Femur (tissue), 1 donor: ENCODE results near the gene CNTN6.

Experiments used
- DNase-seq: peaks from one replicate; pipeline ENCODE4 v3.0.0-alpha.2; 2017

Gene CNTN6

DNA sequence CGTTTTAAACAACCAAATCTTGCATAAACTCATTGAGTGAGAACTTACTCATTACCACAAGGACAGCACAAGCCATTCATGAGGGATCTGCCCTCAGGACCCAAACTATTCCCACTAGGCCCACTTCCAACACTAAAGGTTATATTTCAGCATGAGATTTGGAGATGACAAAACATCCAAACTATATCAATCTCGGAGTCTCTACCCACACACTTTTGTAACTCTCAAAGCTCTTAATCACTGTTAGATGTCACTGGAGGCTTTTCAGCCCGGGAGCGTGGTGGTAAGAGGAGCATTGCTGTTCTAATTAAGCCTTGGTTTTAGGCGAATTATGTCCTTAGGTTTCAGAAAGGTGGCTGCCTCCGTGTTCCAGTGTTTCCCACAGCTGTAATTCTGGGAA lies 86.3 kb downstream of the CNTN6 start:
- DNase-seq = no peak

DNA sequence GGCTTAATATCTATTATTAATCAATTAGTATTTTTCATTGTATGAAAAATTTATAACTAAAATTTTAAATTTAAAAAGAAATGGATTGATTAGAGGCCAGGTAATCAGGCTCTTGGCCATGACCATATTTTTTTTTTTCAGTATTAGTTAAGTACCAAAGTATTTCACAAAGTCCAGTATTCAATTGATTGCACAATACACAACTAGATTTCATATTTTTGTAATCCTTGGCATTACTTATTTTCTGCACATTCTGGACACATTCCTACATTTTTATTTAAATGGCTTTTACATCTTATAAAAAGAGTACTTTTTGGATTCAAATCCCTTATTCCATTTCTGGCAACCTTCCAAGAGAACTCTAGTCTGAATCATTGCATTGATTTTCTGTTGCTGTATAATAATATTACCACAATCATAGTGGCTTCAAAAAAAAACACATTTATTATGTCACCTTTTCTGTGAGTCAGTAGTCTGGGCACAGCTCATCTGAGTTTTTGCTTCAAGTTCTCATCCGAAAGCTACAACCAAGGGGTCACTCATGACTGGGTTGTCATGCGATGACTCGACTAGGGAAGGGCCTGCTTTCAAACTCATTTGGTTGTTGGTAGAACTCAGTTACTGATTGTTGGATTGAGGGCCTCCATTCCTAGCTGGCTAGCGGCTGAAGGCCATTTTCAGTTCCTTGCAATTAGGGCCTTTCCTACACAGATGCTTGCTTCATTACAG lies 90.7 kb downstream of the CNTN6 start:
- DNase-seq = no peak

DNA sequence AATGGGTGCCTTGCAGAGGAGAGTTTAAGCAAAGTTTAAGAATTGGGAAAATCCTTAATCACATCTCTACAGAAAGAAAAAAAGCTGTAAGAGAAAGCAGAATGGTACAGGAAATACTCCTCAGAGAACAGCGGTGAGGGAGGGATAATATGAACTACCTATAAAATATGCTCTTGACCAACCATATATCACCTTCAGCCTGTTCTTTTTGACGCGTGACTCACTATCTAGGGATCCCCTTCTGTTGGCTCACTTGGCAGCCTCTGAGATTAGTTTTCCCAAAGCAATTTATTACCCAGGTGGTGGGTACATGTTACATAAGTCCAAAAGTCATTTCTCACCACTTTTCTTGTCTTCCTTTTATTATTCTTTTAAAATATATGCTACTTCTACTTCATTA lies 97.7 kb downstream of the CNTN6 start:
- no peak for DNase-seq

DNA sequence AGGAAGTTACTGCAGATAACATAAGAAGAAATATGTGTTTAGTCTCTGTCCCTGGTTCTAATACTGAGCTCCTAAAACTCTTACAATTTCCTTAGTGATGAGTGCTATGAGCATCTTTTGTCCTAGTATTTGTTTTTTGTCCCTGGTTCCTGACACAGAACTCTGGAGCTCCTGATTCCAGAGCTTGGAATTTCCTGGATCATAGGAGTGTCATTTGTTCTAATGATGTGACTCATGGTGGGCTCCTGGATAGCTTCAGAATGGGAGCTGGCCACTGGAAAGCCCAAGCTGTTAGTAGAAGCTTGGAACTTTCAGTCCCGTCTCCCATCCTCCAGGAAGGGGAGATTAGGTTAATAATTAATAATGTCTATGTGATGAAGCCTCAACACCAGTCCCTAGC lies 98.2 kb downstream of the CNTN6 start:
- DNase-seq = no peak

GRCh38 chr3:1195947-1196346 lies 103.1 kb downstream of the CNTN6 start:
- no peak for DNase-seq

- DNase-seq = no peak
These were observed 104.2 kb downstream of the CNTN6 start for GRCh38 chr3:1197051-1197450.

DNA sequence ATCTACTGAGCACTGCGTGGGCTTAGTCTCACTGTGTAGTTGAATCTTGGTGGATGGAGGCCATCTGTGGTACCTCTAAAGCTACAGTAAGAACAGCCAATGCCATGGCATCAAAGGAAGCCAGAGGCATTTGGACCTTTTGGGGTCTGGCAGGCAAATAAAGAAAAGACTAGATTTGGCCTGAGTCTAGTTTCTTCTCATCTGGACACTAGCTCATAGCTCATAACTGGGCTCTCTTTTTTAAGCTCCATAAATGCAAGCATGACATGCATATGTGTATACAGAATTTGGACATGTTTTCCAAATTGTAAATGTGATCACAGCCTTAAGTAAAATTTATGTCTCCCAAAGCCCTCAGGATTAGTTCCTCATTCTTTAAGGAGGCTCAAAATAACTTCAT lies 107.5 kb downstream of the CNTN6 start:
- DNase-seq = no peak

DNA sequence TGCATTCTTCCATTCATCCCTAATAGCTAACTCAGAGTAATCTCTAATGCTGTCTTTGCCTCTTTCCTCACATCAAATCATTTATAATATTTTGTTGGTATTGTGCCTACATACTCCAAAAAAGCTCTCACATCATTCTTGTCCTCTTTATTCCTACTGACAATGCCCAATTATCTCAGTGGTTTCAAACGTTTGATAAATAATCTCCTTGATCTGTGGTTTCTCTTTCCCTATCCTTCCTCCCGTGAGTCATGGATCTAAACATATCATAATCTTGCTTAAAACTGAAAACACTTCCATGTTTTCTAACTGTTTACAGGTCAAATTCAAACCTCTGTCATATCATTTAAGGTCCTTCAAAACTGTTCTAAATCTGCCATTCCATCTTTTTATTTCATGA lies 115.1 kb downstream of the CNTN6 start:
- no peak for DNase-seq

GRCh38 chr3:1214933-1215332 lies 122.1 kb downstream of the CNTN6 start:
- DNase-seq = no peak

- no peak for DNase-seq
These were observed 124.0 kb downstream of the CNTN6 start for GRCh38 chr3:1216856-1217255.

GRCh38 chr3:1227111-1227510 lies 134.3 kb downstream of the CNTN6 start:
- DNase-seq = no peak

- no peak for DNase-seq
These were observed 135.5 kb downstream of the CNTN6 start for GRCh38 chr3:1228289-1228688.

DNA sequence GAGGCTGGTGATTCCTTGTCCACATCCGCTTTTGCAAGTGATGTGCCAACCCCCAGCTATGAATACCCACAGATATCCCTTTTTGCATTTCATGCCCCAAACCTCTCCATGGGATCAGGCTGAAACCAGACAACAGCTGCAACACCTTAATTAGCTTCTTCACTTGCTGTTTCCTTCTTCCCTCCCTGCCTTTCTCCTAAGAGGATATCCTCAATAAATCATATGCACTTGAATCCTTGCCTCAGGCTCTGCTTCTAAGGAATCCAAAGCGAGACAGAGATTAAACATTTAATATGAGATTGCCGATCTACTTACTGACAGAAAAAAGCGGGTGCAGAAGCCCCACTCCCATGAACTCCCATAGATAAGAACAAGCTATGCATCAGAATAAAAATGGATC lies 138.1 kb downstream of the CNTN6 start:
- DNase-seq = no peak

- no peak for DNase-seq
These were observed 139.5 kb downstream of the CNTN6 start for GRCh38 chr3:1232276-1232675.

DNA sequence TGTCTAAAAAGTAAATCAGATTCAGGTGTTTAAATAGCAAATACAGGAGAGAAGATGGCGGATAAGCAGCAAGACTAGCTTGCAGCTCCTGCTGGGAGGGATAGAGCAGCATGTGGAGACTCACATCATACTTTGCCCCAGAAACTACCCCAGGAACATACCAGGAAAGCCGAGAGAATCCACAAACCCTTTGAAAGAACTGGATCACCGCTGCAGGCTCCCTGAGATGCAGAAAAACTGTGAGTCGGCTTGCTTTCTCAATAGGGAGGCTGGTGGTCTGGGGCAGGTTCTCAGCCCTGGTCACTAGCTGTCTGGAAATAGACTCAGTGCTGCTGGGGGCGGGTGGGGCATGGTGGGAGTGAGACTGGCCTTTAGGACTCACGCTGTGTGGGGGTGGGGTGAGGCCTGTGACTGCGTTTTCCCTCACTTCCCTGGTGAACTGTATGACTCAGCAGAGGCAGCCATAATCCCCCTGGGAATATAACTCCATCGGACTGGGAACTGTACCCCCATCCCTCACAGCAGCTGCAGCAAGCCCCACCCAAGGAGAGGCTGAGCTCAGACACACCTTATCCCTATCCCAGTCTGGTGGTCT lies 142.8 kb downstream of the CNTN6 start:
- DNase-seq = no peak

- DNase-seq = no peak
These were observed 158.6 kb downstream of the CNTN6 start for GRCh38 chr3:1251282-1252060.

- no peak for DNase-seq
These were observed 159.2 kb downstream of the CNTN6 start for GRCh38 chr3:1252061-1252430.

DNA sequence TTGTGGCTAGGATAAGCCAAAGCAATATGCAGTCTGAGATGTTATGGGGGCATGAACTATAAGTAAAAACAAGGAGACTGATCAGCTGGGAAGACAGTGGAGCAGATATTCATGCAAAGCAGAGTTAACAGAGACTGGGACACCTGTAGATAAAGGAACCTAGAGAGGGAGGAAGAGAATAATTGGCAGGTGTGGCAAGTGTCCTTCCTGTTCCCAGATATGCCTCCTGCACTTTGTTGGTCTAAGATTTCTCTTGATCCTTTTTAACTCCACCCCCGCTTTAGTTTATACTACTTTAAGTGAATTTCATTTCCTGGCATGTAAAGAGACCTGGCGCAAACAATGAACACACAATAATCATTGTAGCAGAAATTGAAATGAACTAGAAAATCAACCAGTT lies 169.4 kb downstream of the CNTN6 start:
- DNase-seq = no peak

DNA sequence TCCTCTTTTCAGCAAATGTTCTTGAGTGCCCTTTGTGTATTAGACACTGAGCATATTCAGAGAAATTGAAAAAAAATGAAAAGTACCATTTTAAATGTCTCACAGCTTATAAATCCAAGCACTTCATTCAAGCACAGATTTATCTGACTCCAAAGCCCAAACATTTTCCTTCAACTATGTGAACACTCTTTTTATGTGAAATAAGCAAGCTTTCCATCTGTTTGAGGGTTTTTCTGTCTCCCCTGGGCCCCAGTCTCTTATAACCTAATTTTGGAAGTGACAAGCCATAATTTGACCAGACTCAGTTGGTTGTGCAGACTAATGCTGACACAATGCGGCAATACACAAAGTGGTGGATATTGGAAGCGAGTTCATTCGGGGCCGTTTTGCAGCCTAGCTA lies 170.3 kb downstream of the CNTN6 start:
- DNase-seq = no peak

DNA sequence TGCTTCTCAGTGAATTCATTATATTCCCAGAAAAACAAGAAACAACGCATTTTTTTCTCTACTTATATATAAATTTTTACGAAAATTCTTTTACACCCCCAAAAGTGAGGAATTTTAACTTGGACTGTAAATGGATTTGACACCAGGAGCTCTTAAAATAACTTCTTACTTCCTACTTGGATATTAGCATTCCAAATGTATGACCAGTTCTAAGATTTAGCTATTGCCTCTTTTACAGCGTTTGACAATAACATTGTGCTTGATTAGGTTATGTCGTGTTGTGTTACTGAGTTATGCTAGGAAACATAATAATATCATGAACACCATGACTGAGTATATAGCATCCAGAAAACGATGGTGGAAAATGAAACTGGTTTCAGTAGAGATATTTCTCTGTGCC lies 177.0 kb downstream of the CNTN6 start:
- no peak for DNase-seq

GRCh38 chr3:1272546-1273265 lies 179.9 kb downstream of the CNTN6 start:
- no peak for DNase-seq

DNA sequence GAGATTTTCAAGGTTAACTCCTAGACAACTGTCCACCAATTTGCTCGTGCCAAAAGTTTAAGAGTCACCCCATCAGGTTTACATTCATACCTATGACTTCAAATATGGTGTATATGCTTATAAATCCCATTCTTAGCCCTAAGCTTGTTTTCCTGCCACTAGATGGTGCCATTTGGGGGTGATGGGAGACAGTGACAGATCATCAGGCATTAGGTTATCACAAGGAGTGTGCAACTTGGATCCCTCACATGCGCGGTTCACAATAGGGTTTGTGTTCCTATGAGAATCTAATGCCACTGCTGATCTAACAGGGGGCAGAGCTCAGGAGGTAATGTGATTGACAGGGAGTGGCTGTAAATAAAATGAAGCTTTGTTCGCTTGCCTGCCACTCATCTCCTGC lies 182.7 kb downstream of the CNTN6 start:
- no peak for DNase-seq

GRCh38 chr3:1287815-1288214 lies 195.0 kb downstream of the CNTN6 start:
- DNase-seq = no peak
